GM23248 (cell line): Measurements from ENCODE around the gene GLG1.

Experiments
- EZH2 ChIP-seq: fragments of 200-600 bp; sonication (generic); IDR thresholded peaks from 2 replicates; pipeline ENCODE4 v1.6.1; 2018; ENCODE audit warnings: antibody characterized with exemption, mild to moderate bottlenecking; ENCODE audit not compliant: insufficient read depth, poor library complexity, severe bottlenecking
- EZH2phosphoT487 ChIP-seq: fragments of 200-600 bp; sonication (generic); IDR thresholded peaks from 2 replicates; pipeline ENCODE4 v1.6.1; 2018; ENCODE audit warnings: antibody characterized with exemption, moderate library complexity, mild to moderate bottlenecking, low read depth; ENCODE audit not compliant: insufficient read depth

GRCh38 chr16:74448990-74449389 is 157.9 kb downstream of the GLG1 start:
- TF ChIP-seq EZH2 (no peak), EZH2phosphoT487 (no peak)
